ENCODE data around the gene FIG4.

GRCh38 chr6:109808837-109809236 is 117.7 kb downstream of the FIG4 start:
- TF ChIP-seq EP300 (IDR thresholded peaks at IDR 0.05) (no peak), CTCF (IDR thresholded peaks at IDR 0.05) (no peak)

All from gastroesophageal sphincter (tissue), 3 donors.